Activated CD4-positive, alpha-beta T cell treated with anti-CD3 and anti-CD28 coated beads for 1 hour (primary cell): Measurements from ENCODE around the gene SLC9A5.

ENCODE experiments used
- DNase-seq: peaks from one replicate; pipeline ENCODE4 v3.0.0-alpha.2; 2020

Gene SLC9A5

DNA sequence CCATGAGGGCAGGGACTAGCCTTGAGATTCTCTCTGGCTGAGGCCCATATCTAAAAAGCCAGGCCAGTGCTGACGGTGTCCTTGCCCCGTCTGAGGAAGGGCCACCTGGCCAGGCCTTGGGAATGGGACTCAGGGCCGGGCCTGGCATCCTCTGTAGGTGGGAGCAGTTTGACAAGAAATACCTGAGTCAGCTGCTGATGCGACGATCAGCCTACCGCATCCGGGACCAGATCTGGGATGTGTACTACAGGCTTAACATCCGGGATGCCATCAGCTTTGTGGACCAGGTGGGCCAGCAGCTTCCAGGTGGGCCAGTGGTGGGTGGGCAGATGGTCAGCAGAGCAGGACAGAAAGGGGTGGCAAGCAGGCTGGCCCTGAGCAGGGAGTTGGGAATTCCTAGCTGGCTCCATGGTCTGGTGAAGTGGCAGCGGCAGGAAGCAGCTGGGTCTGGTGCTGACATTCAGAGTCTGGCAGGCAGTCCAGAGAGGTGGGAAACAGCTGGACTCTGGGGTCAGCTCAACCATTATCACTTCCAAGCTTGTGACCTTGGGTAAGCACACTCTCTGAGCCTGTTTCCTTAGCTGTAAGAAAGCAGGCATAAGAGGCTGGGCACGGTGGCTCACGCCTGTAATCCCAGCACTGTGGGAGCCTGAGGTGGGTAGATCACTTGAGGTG is 9.5 kb downstream of the SLC9A5 start:
- DNase-seq: no peak

GRCh38 chr16:67259705-67260104 is 10.9 kb downstream of the SLC9A5 start:
- DNase-seq: no peak

GRCh38 chr16:67260426-67261063 is 11.8 kb downstream of the SLC9A5 start:
- no peak for DNase-seq

- no peak for DNase-seq
These were observed 14.4 kb downstream of the SLC9A5 start for GRCh38 chr16:67263201-67263600.

DNA sequence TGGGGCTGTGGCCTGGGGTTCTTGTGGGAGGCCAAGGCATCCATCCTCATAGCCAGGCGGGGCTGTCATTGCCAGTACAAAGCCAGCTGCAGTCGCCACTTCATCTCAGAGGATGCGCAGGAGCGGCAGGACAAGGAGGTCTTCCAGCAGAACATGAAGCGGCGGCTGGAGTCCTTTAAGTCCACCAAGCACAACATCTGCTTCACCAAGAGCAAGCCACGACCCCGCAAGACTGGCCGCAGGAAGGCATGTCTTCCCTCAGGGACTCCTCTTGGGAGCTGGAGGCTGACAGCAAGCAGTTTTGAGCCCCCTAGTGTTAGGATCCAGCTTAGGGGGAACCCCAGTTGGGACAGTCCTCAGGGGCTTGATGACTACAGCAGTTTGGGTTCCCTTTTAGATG is 15.5 kb downstream of the SLC9A5 start:
- no peak for DNase-seq

DNA sequence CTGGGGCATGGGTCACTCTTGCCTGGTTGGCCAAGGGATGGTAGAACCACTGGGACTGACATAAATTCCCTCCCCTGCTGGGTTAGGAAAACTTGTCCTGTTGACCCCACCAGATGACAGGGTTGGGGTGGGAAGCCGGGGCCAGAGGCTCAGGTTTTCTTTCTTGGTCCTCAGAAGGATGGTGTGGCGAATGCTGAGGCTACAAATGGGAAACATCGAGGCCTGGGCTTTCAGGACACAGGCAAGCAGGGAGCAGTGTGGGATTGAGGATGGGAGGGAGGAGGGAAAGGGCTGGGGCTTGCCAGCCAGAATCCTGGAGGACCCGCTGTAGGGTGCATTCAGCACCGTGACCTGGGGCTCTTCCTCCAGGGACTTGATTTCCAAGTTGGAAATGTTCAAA is 16.1 kb downstream of the SLC9A5 start:
- DNase-seq: no peak

DNA sequence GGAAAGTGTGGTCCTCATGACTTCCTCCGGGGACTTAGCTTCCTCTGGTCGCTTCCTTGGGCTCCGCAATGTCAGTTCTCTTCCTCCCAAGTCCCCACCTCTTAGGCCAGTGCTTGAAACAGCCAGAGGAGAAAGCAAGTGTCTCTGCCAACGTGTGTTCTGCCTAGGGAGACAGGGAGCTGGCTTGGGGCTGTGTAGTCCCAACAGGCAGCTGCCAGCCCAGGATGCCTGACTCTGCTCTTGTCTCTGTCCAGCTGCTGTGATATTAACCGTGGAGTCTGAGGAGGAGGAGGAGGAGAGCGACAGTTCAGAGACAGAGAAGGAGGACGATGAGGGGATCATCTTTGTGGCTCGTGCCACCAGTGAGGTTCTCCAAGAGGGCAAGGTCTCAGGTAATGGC is 17.1 kb downstream of the SLC9A5 start:
- no peak for DNase-seq

DNA sequence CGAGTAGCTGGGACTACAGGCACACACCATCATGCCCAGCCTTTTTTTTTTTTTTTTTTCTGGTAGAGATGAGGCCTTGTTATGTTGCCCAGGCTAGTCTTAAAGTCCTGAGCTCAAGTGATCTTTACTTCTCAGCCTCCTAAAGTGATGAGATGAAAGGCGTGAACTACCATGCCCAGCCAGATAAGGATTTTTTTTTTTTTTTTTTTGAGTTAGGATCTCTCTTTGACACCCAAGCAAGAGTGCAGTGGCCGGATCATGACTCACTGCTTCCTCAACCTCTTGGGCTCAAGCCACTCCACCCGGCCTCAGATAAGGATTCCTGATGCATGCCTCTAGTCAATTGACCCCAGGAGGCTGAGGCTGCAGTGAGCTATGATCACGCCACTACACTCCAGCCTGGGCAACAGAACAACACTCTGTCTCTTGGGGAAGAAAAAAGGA is 19.4 kb downstream of the SLC9A5 start:
- no peak for DNase-seq

- DNase-seq: no peak
These were observed 21.0 kb downstream of the SLC9A5 start for GRCh38 chr16:67269766-67270165.

DNA sequence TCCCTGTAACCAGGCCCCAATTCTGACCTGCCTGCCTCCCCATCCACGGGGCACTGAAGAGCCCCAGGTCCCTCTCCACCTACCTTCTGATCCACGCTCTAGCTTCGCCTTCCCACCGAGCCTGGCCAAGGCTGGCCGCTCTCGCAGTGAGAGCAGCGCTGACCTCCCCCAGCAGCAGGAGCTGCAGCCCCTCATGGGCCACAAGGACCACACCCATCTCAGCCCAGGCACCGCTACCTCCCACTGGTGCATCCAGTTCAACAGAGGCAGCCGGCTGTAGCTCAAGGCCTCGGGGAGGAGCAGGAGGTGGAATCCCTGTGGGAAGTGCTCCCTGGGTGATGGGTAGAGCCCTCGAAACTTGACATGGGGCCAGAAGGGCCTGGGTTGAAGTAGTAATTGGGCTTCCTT is 22.2 kb downstream of the SLC9A5 start:
- no peak for DNase-seq

- DNase-seq: no peak
These were observed 22.7 kb downstream of the SLC9A5 start for GRCh38 chr16:67271446-67271845.

- DNase-seq: no peak
These were observed 26.5 kb downstream of the SLC9A5 start for GRCh38 chr16:67275321-67275720.

GRCh38 chr16:67277294-67277998 is 28.7 kb downstream of the SLC9A5 start:
- no peak for DNase-seq

GRCh38 chr16:67277999-67278772 is 29.4 kb downstream of the SLC9A5 start:
- DNase-seq: no peak

GRCh38 chr16:67278773-67279295 is 30.1 kb downstream of the SLC9A5 start:
- DNase-seq: peak; percentile 17

GRCh38 chr16:67279296-67280089 is 30.7 kb downstream of the SLC9A5 start, which contains the start of gene PLEKHG4:
Gene PLEKHG4 (plus strand): TSS chr16:67279532. CDS start chr16:67280045, 513 bp downstream.
- DNase-seq: peak; percentile 74

DNA sequence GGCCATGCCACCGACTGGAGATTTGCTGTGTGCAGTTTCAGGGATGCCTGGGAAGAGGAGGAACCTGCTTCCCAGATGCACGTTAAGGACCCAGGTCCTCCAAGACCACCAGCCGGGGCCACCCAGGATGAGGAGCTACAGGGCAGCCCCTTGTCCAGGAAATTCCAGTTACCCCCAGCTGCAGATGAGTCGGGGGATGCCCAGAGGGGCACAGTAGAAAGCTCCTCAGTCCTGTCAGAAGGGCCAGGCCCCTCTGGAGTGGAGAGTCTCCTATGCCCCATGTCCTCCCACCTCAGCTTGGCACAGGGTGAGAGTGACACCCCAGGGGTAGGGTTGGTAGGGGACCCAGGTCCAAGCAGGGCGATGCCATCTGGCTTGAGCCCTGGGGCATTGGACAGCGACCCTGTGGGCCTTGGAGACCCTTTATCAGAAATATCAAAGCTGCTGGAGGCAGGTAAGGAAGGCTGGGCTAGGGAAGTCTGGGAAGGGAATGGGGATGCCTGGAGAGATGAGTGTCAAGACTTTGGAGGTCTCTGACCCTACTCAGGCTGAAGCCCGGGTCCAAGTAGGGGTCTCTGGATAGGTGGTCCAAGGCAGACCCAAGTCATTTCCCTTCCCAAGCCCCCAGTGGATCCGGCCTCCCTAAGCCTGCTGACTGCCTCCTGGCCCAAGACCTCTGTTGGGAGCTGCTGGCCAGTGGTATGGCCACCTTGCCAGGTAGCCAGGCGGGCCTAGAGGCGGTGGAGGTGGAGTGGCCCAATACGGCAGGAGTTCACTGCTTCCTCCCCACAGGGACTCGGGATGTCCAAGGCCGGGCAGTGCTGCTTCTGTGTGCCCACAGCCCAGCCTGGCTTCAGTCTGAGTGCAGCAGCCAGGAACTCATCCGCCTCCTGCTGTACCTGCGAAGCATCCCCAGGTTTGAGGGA is 31.6 kb downstream of the SLC9A5 start:
- no peak for DNase-seq

GRCh38 chr16:67281536-67282446 is 33.0 kb downstream of the SLC9A5 start:
- no peak for DNase-seq

- no peak for DNase-seq
These were observed 33.6 kb downstream of the SLC9A5 start for GRCh38 chr16:67282447-67282805.
